ENCODE measurements around the gene THAP4. TPM values are rescaled to one million over a fixed set of nuclear protein-coding genes. Genes with fewer than 3 reads are reported as not detected.

The THAP4 gene
- total and polyA plus RNA-seq, 2 of the 13 experiments (the other 11 are each of a cell fraction or from before 2014, with no cell fraction given), result 59.7 to 75.7 TPM

DNA sequence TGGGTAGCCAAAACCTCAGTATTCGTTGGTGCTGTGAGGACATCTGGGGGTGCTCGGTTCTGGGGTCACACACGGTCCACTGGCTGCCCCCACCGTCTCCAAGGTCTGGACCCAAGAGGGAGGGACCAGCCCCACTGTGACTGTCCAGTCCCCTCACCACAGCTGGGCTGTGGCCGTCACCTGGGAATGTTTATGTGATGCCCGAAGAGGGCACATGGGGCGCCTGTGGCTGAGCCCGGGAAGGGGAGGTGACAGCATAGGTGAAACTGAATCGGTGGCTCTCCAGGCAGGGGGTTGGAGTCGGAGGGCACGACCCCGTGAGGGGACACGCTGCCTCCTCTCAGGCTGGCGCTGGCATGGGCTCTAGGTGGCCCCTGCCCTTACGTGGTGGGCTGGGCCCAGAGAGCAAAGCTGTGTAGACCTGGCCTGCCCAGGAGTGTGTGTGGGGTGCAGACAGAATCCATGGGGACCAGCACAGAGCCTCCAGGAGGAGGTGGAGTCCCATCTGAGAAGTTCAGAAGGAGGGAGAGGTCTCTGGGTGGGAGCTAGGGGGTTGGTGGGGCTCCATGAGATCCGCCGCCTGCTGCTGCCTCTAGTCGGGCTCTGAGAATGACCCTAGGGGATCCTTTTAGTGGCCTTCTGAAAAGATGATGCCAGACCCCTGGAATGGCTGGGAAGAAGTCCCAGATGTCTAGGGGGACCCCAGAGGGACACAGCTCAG is 76.6 kb downstream of the THAP4 start:
- Histone ChIP-seq H3K9ac (ENCODE audit: insufficient read depth, low read depth, low read length) (peak overlapping the region; percentile 79), H3K79me2 (ENCODE audit: insufficient read depth, low read length) (peaks cover 18% of the 10 kb centered on the region), H3K4me3 (replicated peaks in 1 of 3; ENCODE audit: insufficient read depth in 1 of 3, low read depth in 2 of 3, low read length in 3 of 3) (peak overlapping the region; percentile 85 to 93 (median 86)), H2AFZ (ENCODE audit: low read length) (no peak overlapping the region), H3K27me3 (ENCODE audit: control insufficient read depth in 1 of 2, insufficient read depth in 2 of 2, low read length in 2 of 2) (no peaks in the 10 kb centered on the region; a peak in 1 of 5 replicates), H3K9me3 (ENCODE audit: low read length) (no peaks in the 10 kb centered on the region), H3K4me2 (ENCODE audit: low read depth, low read length) (peak overlapping the region; percentile 92), H3K36me3 (replicated peaks in 1 of 2; ENCODE audit: control insufficient read depth in 1 of 2, insufficient read depth in 2 of 2, low read length in 2 of 2) (peaks cover 13 to 17% of the 10 kb centered on the region in 2 experiments; a peak in 4 of 5 replicates), H4K20me1 (ENCODE audit: insufficient read depth, low read length) (peaks cover 13% of the 10 kb centered on the region; the same call in 1 of the 2 replicates), H3K27ac (ENCODE audit: extremely low read length, insufficient read depth, low read length) (peak overlapping the region; percentile 15), H3K4me1 (ENCODE audit: insufficient read depth, low read length) (peaks cover 54% of the 10 kb centered on the region)
- peak; percentile 22 for ATAC-seq
- no peak for DNase-seq (ENCODE audit: low spot score)
- 61% methylated on average over 15 of the region's 18 CpGs for WGBS (ENCODE audit: low lambda C conversion rate)
- intact Hi-C loops (cut with micrococcal nuclease; ENCODE audit: unreplicated experiment), result no loop called here
- TSS peak; percentile 69 for BruUV-seq (replicated peaks)
- ChIA-PET CTCF (ENCODE audit: low intra/inter-chr PET ratio, low total read pairs) (no interaction called here), POLR2A (interaction anchor here (0.7 to 2.9 kb wide), 8 partner anchors 8 to 81 kb away, joined by 3 to 12 read pairs (median 4); partner anchors contain the start of gene STK25)
- in situ Hi-C loops (cut with HindIII; ENCODE audit: extremely low pct_ligation_motif_present, low pct_unique_long_range_greater_than_20kb), result no loop called here
- no peak for FAIRE-seq
- TF ChIP-seq, protein P1, sequence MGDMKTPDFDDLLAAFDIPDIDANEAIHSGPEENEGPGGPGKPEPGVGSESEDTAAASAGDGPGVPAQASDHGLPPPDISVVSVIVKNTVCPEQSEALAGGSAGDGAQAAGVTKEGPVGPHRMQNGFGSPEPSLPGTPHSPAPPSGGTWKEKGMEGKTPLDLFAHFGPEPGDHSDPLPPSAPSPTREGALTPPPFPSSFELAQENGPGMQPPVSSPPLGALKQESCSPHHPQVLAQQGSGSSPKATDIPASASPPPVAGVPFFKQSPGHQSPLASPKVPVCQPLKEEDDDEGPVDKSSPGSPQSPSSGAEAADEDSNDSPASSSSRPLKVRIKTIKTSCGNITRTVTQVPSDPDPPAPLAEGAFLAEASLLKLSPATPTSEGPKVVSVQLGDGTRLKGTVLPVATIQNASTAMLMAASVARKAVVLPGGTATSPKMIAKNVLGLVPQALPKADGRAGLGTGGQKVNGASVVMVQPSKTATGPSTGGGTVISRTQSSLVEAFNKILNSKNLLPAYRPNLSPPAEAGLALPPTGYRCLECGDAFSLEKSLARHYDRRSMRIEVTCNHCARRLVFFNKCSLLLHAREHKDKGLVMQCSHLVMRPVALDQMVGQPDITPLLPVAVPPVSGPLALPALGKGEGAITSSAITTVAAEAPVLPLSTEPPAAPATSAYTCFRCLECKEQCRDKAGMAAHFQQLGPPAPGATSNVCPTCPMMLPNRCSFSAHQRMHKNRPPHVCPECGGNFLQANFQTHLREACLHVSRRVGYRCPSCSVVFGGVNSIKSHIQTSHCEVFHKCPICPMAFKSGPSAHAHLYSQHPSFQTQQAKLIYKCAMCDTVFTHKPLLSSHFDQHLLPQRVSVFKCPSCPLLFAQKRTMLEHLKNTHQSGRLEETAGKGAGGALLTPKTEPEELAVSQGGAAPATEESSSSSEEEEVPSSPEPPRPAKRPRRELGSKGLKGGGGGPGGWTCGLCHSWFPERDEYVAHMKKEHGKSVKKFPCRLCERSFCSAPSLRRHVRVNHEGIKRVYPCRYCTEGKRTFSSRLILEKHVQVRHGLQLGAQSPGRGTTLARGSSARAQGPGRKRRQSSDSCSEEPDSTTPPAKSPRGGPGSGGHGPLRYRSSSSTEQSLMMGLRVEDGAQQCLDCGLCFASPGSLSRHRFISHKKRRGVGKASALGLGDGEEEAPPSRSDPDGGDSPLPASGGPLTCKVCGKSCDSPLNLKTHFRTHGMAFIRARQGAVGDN (CRISPR knock-in tag; IDR thresholded peaks at IDR 0.05), result peak; percentile 11; the same call in 1 of the 2 replicates
- TF ChIP-seq ZNF83 (CRISPR knock-in tag; IDR thresholded peaks at IDR 0.05; ENCODE audit: borderline replicate concordance) (no peak), SIX1 (CRISPR knock-in tag; IDR thresholded peaks at IDR 0.05; ENCODE audit: borderline replicate concordance) (no peak), SRY (CRISPR knock-in tag; IDR thresholded peaks at IDR 0.05) (no peak), ZNF382 (CRISPR knock-in tag; IDR thresholded peaks at IDR 0.05; ENCODE audit: borderline replicate concordance) (no peak), PAWR (CRISPR knock-in tag; IDR thresholded peaks at IDR 0.05; ENCODE audit: borderline replicate concordance) (no peak), TAF15 (IDR thresholded peaks at IDR 0.05; ENCODE audit: low read depth, low read length, poor library complexity, severe bottlenecking) (no peak), ZNF709 (CRISPR knock-in tag; IDR thresholded peaks at IDR 0.05) (peak; percentile 42; the same call in 1 of the 2 replicates)
- TF ChIP-seq, protein P2, sequence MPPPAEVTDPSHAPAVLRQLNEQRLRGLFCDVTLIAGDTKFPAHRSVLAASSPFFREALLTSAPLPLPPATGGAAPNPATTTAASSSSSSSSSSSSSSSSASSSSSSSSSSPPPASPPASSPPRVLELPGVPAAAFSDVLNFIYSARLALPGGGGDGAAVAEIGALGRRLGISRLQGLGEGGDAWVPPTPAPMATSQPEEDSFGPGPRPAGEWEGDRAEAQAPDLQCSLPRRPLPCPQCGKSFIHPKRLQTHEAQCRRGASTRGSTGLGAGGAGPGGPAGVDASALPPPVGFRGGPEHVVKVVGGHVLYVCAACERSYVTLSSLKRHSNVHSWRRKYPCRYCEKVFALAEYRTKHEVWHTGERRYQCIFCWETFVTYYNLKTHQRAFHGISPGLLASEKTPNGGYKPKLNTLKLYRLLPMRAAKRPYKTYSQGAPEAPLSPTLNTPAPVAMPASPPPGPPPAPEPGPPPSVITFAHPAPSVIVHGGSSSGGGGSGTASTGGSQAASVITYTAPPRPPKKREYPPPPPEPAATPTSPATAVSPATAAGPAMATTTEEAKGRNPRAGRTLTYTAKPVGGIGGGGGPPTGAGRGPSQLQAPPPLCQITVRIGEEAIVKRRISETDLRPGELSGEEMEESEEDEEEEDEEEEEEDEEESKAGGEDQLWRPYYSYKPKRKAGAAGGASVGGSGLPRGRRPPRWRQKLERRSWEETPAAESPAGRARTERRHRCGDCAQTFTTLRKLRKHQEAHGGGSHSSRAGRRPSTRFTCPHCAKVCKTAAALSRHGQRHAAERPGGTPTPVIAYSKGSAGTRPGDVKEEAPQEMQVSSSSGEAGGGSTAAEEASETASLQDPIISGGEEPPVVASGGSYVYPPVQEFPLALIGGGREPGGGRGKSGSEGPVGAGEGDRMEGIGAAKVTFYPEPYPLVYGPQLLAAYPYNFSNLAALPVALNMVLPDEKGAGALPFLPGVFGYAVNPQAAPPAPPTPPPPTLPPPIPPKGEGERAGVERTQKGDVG (CRISPR knock-in tag; IDR thresholded peaks at IDR 0.05; ENCODE audit: borderline replicate concordance), result 0 out of 2 replicates have a peak, but pooled peaks have one; percentile 76
- TF ChIP-seq, protein P3, sequence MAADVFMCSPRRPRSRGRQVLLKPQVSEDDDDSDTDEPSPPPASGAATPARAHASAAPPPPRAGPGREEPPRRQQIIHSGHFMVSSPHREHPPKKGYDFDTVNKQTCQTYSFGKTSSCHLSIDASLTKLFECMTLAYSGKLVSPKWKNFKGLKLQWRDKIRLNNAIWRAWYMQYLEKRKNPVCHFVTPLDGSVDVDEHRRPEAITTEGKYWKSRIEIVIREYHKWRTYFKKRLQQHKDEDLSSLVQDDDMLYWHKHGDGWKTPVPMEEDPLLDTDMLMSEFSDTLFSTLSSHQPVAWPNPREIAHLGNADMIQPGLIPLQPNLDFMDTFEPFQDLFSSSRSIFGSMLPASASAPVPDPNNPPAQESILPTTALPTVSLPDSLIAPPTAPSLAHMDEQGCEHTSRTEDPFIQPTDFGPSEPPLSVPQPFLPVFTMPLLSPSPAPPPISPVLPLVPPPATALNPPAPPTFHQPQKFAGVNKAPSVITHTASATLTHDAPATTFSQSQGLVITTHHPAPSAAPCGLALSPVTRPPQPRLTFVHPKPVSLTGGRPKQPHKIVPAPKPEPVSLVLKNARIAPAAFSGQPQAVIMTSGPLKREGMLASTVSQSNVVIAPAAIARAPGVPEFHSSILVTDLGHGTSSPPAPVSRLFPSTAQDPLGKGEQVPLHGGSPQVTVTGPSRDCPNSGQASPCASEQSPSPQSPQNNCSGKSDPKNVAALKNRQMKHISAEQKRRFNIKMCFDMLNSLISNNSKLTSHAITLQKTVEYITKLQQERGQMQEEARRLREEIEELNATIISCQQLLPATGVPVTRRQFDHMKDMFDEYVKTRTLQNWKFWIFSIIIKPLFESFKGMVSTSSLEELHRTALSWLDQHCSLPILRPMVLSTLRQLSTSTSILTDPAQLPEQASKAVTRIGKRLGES (CRISPR knock-in tag; IDR thresholded peaks at IDR 0.05; ENCODE audit: borderline replicate concordance), result no peak
- TF ChIP-seq, protein P4, sequence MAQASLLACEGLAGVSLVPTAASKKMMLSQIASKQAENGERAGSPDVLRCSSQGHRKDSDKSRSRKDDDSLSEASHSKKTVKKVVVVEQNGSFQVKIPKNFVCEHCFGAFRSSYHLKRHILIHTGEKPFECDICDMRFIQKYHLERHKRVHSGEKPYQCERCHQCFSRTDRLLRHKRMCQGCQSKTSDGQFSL (CRISPR knock-in tag; IDR thresholded peaks at IDR 0.05), result no peak; the same call in 1 of the 2 replicates
